GM19468 (cell line): Measurements from ENCODE around the gene TMEM59L.

ENCODE experiments used
- ATAC-seq: cut with Tn5 transposase; IDR thresholded peaks from one replicate; pipeline ENCODE4 v1.9.1; 2021; ENCODE audit warnings: mild to moderate bottlenecking, moderate library complexity, moderate number of reproducible peaks; ENCODE audit not compliant: unreplicated experiment; ENCODE audit errors: extremely low read depth

TMEM59L gene

GRCh38 chr19:18655173-18655844 is 42.6 kb downstream of the TMEM59L start:
- ATAC-seq: no peak

DNA sequence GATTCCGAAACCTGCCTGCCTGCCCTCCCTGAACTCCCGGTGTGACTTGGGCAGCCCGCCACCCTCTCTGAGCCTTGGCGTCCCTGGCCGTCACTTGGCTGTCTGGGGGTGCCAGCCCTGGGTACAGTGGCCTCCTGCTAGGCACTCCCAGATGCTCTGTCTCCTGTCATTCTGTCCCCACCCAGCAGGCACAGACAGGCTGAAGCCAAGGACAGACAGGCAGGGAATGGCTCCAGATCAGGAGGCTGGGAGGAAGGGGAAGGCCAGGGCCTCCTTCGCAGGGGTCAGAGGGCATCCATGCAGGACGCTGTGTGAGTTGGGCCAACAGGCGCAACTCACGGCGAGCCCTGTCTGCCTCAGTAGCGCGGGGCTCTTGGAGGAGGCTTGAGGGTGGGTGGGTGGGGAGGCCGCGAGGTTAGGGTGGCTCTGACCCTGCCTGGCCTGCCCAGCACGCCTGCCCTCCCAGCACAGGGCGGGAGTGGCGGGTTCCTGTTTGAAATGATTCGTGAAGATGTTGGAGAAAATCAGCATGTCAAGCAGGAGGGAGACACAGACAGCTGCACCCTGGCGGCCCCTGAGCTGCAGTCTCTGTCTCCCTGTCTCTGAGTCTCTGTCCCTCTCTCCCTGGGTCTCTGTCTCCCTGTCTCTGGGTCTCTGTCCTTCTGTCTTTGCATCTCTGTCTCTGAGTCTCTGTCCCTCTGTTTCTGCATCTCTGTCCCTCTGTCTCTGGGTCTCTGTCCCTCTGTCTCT is 43.8 kb downstream of the TMEM59L start:
- no peak for ATAC-seq

DNA sequence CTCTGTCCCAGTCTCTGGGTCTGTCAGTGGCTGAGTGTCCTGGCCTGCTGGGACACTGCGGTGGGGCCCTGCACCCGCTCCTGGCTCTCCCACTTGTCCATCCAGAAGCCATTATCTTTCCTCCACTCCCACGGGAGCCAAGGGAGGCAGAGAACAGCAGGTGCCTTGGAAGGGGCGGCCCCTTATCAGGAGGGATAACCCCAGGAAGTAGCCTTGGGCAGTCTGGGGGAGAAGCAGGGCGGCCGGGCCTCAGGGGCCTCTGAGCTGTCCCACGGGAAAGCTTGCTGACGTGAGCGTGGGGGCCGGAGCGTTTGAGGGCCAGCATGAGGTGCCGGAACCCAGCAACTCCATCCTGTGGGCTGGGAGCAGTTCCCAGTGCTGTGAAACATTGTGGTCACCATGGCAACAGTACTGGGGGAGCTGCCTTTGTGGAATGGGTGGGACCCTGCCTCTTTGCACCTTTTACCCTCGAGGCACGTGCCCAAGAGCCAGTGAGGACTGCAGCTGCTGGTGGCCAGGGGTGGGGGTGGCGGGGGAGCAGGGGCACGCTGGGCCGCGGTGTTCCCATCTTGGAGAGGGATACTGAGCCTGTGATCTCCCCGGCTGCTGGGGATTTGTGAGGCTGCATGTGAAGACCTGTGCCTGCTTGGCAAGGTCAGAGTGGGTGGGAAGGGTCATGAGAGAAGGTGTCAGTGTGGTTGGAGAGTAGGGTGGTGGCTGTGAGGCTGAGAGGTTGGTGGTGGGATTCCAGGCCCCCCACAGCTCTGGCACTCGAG is 45.1 kb downstream of the TMEM59L start:
- no peak for ATAC-seq

DNA sequence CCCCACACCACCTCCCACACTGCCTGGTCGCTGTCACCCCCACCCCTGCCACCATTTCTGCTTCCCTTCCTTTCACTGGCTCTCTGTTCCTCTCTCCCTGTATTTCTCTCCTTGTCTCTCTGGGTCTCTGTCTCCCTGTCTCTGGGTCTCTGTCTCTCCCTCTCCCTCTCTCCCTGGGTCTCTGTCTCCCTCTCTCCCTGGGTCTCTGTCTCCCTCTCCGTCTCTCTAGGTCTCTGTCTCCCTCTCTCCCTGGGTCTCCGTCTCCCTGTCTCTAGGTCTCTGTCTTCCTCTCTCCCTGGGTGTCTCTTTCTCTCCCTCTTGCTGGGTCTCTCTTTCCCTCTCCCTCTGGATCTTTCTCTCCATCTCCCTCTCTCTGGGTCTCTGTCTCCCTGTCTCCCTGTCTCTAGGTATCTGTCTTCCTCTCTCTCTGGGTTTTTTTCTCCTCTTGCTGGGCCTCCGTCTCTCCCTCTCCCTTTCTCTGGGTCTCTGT is 45.7 kb downstream of the TMEM59L start:
- ATAC-seq: no peak

DNA sequence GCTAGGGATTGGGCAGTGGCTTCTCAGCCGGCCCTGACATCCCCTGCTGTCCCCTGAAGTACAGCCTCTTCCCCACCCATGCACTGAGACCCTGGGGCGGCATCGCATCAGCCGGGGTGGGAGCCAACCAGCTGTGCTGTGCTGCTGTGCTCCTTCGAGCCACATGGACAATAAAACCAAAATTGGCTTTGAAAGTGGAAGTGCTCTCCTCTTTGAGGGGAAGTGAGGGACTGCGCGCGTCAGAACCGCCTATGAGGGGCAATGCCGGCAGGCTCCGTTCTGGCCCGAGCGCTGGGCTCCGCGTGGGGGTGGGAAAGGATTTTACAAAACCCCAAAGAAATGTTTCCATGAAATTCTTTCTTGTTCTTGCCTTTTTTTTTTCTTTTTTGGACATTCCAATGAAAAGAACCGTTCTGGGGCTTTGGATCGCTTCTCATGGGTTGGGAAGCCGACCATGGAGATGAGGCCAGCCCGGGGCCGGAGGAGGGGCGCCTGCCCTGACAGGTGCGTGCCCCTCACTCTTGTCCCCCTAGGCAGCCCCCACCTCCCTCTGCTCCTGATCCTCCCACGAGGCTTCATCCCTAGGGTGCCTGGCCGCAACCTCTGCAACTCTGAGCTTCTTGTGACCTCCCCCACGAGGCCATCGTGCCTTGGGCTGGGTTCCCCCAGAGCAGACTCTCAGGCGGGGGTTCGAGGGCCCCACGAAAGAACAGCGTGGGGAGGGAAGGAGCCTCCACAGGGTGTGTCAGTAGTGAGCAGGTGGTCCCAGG is 46.8 kb downstream of the TMEM59L start:
- ATAC-seq: no peak

DNA sequence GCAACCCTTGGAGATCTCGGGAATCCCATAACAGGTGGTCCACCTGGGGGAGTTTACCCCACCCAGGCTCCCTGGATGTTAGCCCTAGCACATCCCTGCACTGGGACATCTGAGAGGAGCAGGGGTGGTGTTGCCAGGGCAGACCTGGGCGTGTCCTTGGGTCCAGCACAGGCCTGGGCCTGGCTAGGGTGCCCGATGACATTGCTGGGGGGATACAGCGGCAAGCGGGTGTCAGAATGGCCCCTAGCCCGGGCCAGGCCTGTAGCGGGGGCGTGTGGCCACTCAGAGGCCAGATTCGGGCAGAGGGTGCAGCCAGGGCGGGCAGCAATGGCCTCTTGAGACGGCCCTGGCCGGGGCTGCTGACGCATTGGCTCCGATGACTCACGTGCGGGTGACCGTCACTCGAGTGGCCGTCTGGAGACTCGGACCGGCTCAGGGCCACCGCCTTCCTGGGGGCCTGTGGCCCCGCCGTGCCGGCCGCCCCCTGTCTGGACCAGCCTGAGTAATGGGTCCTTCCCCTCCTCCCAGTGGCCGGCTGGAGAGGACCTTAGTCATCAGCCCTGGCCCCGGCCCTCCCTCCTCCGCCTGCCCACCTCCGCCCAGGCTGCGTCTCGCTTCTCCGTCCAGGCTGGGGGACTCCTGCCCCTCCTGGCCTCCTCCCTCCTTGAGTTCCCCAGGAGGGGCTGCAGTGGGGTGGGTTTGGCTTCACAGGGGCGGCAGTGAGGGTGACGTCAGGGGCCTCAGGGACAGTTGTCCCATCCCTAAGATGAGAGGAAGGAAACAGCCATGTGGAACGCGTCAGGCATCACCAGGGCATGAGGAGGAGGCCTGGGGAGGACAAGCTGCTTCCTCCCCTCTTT is 47.6 kb downstream of the TMEM59L start:
- ATAC-seq: no peak

GRCh38 chr19:18660939-18661670 is 48.4 kb downstream of the TMEM59L start:
- no peak for ATAC-seq

- ATAC-seq: no peak
These were observed 50.5 kb downstream of the TMEM59L start for GRCh38 chr19:18662972-18663732.

GRCh38 chr19:18663940-18664530 is 51.4 kb downstream of the TMEM59L start:
- no peak for ATAC-seq

- ATAC-seq: no peak
These were observed 53.1 kb downstream of the TMEM59L start for GRCh38 chr19:18665771-18666202.

GRCh38 chr19:18666317-18666716 is 53.6 kb downstream of the TMEM59L start:
- ATAC-seq: no peak

DNA sequence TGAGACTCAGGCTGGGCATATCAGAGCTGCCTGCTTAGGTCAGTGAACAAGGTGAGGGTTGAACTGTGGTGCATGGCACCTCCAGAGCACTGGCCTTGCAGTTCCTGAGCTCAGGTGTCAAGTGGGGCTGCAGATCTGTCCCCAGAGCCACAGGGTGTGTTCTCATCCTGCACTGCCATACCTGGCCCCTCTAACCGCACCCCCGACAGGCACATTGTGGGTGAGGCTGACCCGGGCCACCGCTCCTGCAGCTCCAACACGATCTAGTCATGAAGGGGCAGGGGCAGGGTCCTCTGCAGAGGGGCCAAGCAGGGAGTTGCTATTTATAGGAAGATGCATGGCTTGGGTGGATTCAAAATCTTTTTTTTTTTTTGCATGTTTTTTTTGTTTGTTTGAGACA is 54.1 kb downstream of the TMEM59L start:
- ATAC-seq: no peak

- ATAC-seq: no peak
These were observed 55.0 kb downstream of the TMEM59L start for GRCh38 chr19:18667531-18668251.

DNA sequence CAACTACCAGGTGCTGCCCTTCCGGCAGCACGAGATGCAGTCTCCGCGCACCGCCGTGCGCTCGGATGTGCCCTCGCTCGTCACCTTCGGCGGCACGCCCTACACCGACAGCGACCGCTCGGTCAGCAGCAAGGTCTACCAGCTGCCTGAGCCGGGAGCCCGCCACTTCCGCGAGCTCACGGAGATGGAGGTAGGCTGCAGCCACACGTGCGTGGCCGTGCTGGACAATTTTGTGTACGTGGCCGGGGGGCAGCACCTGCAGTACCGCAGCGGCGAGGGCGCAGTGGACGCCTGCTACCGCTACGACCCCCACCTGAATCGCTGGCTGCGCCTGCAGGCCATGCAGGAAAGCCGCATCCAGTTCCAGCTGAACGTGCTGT is 55.6 kb downstream of the TMEM59L start:
- ATAC-seq: no peak

DNA sequence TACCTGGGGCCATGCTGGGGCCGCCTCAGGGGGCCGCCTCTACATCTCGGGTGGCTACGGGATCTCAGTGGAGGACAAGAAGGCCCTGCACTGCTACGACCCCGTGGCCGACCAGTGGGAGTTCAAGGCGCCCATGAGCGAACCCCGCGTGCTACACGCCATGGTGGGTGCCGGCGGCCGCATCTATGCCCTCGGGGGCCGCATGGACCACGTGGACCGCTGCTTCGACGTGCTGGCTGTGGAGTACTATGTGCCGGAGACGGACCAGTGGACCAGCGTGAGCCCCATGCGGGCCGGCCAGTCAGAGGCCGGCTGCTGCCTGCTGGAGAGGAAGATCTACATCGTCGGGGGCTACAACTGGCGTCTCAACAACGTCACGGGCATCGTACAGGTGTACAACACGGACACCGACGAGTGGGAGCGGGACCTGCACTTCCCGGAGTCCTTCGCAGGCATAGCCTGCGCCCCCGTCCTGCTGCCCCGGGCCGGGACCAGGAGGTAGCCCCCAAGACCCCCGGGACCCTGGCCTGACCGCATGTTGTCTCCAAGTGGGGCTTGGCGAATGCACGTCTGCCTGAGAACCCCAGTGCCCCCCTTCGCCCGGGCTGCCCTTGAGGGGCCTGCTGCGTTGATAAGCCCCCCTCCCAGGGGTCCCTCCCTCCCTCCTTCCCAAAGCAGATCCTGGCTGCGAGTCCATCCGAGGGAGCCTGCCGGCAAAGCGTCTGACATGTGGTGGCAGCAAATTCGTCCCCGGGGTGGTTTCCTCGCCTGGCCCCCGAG is 56.3 kb downstream of the TMEM59L start:
- no peak for ATAC-seq

DNA sequence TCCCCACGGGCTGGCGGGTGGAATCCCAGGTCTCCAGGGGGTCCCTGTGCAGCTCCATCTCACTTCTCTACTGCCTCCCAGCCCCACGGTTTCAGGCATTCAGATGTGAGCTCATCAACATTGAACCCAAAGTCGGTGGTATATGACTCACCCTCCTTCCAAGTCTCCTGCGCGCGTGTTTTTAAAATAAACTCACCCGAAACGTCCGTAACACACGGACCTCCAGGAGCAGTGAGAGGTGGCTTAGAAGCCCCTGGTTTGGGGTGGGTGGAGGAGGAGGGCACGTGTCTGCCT is 56.8 kb downstream of the TMEM59L start:
- no peak for ATAC-seq
